Endothelial cell of umbilical vein (primary cell): ENCODE measurements around the gene HIP1. TPM values are rescaled to one million over a fixed set of nuclear protein-coding genes. Genes with fewer than 3 reads are reported as not detected.
A peak's percentile ranks its signal among the peaks of the same experiment; 100 is the strongest.
"Not testable (repeated sequence)": the region's sequence is repeated elsewhere in the genome, so short reads cannot be mapped to it uniquely, and the experiment has no call there.

Experiments used
- BruUV-seq: library from RNA; stranded (reverse); fragments of 400-500 nt; replicated peaks from 2 replicates; lab custom pipeline; 2021; lab: Mats Ljungman, UMichigan
- CTCF ChIA-PET: fragments of 300-600, 350-600 bp; sonication (Branson Sonifier 250); formaldehyde crosslinking; loops from one replicate; lab custom pipeline; 2021; ENCODE audit warnings: antibody characterized with exemption, inconsistent platforms; lab: Charles Lee
- POLR2A ChIA-PET: fragments of 300-600, 350-600 bp; sonication (Branson Sonifier 250); formaldehyde crosslinking; loops from one replicate; lab custom pipeline; 2021; ENCODE audit warnings: antibody characterized with exemption, inconsistent platforms; lab: Charles Lee
- DNase-seq: peaks from one replicate; pipeline ENCODE4 v3.0.0-alpha.2; 2011; ENCODE audit warnings: low read depth, low spot score
- FAIRE-seq: peaks from 2 replicates; lab custom pipeline; 2011; peaks lifted over from hg19 to GRCh38; lab: Jason Lieb, UNC
- H2AFZ ChIP-seq: 2 replicates; pipeline ENCODE4 v1.6.0; 2012; ENCODE audit warnings: low read depth, low read length, control low read depth, inconsistent platforms
- H3K27ac ChIP-seq: 2 replicates; pipeline ENCODE4 v1.5.1; 2011; ENCODE audit warnings: low read depth, mild to moderate bottlenecking, control low read depth, low read length, moderate library complexity; ENCODE audit not compliant: insufficient read depth
- H3K27me3 ChIP-seq, 2 experiments: 2 replicates each; pipeline versions ENCODE4 v1.6.0 to v1.6.1; 2011; ENCODE audit warnings: low read length in 2 of 2, mixed read lengths in 1 of 2; ENCODE audit not compliant: control insufficient read depth in 2 of 2, insufficient read depth in 2 of 2
- H3K36me3 ChIP-seq, 2 experiments: 2 replicates in 1 of 2; 3 replicates in 1 of 2; pipeline ENCODE4 v1.5.1; 2011; ENCODE audit warnings: low read length in 2 of 2, mild to moderate bottlenecking in 1 of 2, moderate library complexity in 1 of 2; ENCODE audit not compliant: control insufficient read depth in 2 of 2, insufficient read depth in 2 of 2; ENCODE audit errors: extremely low read depth in 1 of 2
- H3K4me1 ChIP-seq: 3 replicates; pipeline ENCODE4 v1.5.1; 2011; ENCODE audit warnings: mild to moderate bottlenecking, low read length; ENCODE audit not compliant: control insufficient read depth, insufficient read depth; ENCODE audit errors: extremely low read depth
- H3K4me2 ChIP-seq: 2 replicates; pipeline ENCODE4 v1.6.1; 2011; ENCODE audit warnings: low read length, control low read depth, mixed read lengths; ENCODE audit not compliant: insufficient read depth
- H3K4me3 ChIP-seq, 3 experiments: fragments of 200-600 bp in 1 of 3; sonication (generic), shearing (Covaris generic) in 1 of 3; replicated peaks in 1 of 3; 2 replicates each; pipeline ENCODE4 v1.5.1; 2011 to 2016; ENCODE audit warnings: control low read depth in 3 of 3, low read length in 3 of 3, mild to moderate bottlenecking in 2 of 3, inconsistent platforms in 1 of 3, low read depth in 1 of 3, moderate library complexity in 1 of 3; ENCODE audit not compliant: insufficient read depth in 1 of 3
- H3K79me2 ChIP-seq: 2 replicates; pipeline ENCODE4 v1.6.0; 2012; ENCODE audit warnings: low read length, inconsistent platforms; ENCODE audit not compliant: control insufficient read depth, insufficient read depth
- H3K9ac ChIP-seq: replicated peaks from 2 replicates; pipeline ENCODE3; 2011; ENCODE audit warnings: low read length, control low read depth; ENCODE audit not compliant: insufficient read depth; ENCODE audit errors: extremely low read depth
- H3K9me1 ChIP-seq: replicated peaks from 3 replicates; pipeline ENCODE4 v1.6.0; 2011; ENCODE audit warnings: mild to moderate bottlenecking, low read length; ENCODE audit not compliant: control insufficient read depth, insufficient read depth; ENCODE audit errors: extremely low read depth
- H3K9me3 ChIP-seq: replicated peaks from 2 replicates; pipeline ENCODE4 v1.5.1; 2012; ENCODE audit warnings: low read length, inconsistent platforms; ENCODE audit not compliant: control insufficient read depth, insufficient read depth
- H4K20me1 ChIP-seq: replicated peaks from 2 replicates; pipeline ENCODE3; 2011; ENCODE audit warnings: mild to moderate bottlenecking, low read length; ENCODE audit not compliant: control insufficient read depth, insufficient read depth; ENCODE audit errors: extremely low read depth
- MYC ChIP-seq: IDR thresholded peaks from one replicate; pipeline ENCODE4 v1.6.1; 2011; ENCODE audit warnings: mild to moderate bottlenecking, low read depth, low read length
- POLR2A ChIP-seq: IDR thresholded peaks from 2 replicates; pipeline ENCODE4 v1.6.1; 2012; ENCODE audit warnings: low read depth, mild to moderate bottlenecking, control low read depth, low read length
- POLR2AphosphoS5 ChIP-seq: IDR thresholded peaks from 2 replicates; pipeline ENCODE4 v1.6.1; 2012; ENCODE audit warnings: low read depth, mild to moderate bottlenecking, control low read depth, low read length, moderate library complexity; ENCODE audit not compliant: insufficient read depth
- dilution Hi-C: fragments of 300-500 bp; cut with MboI; formaldehyde crosslinking; loops from one replicate; pipeline ENCODE4 v1.15.0; 2019; ENCODE audit warnings: low sequenced_read_pairs; ENCODE audit not compliant: extremely low pct_ligation_motif_present
- intact Hi-C: fragments of 100-400 bp; cut with micrococcal nuclease; formaldehyde crosslinking; loops from one replicate; pipeline ENCODE4 v1.10.0; 2022
- polyA plus RNA-seq, 4 experiments: library from polyadenylated mRNA; depleted of rRNA in 3 of 4; stranded (reverse) in 3 of 4; unstranded in 1 of 4; fragments of >200 nt; gene quantifications; 2 replicates each; pipeline versions ENCODE4 v1.2.1 to v1.2.3, GENCODE V29; 2011 to 2012; ENCODE audit warnings: missing spikeins in 1 of 4
- small RNA-seq: library from RNA; depleted of rRNA; stranded (forward); fragments of <200 nt; gene quantifications from one replicate; pipeline ENCODE3, GENCODE V24; 2012; ENCODE audit warnings: low replicate concordance, low read depth; ENCODE audit not compliant: insufficient read depth, insufficient read length
- total RNA-seq: library from RNA; stranded (reverse); gene quantifications from 2 replicates; pipeline ENCODE4 v1.2.3, GENCODE V29; 2021

Gene HIP1
- total and polyA plus RNA-seq, 2 donors (not counting 3 experiments of a cell fraction or from before 2014, with no cell fraction given) = 23.7 to 47.6 TPM

DNA sequence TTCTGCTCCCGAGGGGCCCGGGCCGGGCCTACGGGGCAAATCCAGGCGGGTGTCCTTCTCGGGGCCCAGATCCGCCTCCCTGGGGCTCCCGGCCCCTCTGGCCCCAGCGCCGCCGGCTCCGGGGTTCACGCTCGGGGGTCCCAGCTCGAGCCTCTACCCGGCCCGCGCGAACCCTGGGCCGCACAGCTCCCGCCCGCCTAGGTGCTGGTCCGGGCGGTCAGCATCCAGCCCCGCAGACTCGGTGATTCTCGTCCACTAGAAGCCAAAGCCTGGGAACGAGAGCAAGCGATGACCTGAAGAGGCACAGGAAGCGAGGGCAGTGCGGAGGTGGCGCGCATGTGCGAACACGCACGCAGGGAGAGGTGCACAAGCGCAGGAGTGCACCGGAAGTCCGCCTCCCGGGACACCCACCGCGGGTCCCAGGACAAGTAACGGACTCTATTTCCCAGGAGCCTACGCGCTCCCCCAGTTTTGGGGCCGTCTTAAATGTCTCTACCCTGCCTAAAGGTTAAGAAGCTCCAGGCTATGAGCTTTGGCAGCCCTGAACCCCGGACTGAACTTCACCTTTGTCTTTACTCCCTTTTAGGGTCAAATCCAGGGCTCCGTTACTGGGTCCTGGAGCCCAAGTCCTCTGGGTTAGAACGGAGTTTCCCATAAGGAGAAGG is 252.6 kb downstream of the HIP1 start, which contains the start of gene POM121C:
TSS of gene POM121C (minus strand) at position 321 of the 665 bp plus-strand sequence. CDS start 44,803 bp downstream, outside the sequence.
- dilution Hi-C loops, H3K36me3 ChIP-seq, intact Hi-C loops, BruUV-seq, H3K9me3 ChIP-seq, H4K20me1 ChIP-seq, H3K9me1 ChIP-seq, H3K27me3 ChIP-seq, H3K4me1 ChIP-seq, H3K79me2 ChIP-seq, CTCF ChIA-PET, POLR2A ChIA-PET: not testable (repeated sequence)
- peak within 1 kb of the TSS; percentile 42 for H3K9ac ChIP-seq
- H2AFZ ChIP-seq = peak within 1 kb of the TSS; percentile 76
- H3K4me2 ChIP-seq = peak within 1 kb of the TSS; percentile 81
- peak within 1 kb of the TSS; percentile 62 to 90 (median 63) for H3K4me3 ChIP-seq
- DNase-seq = peak; percentile 68
- H3K27ac ChIP-seq = peak within 1 kb of the TSS; percentile 1
- peak; percentile 19 for TF ChIP-seq MYC
- TF ChIP-seq POLR2AphosphoS5 = peak; percentile 61
- TF ChIP-seq POLR2A = peak; percentile 70
- peak; percentile 4 for FAIRE-seq

DNA sequence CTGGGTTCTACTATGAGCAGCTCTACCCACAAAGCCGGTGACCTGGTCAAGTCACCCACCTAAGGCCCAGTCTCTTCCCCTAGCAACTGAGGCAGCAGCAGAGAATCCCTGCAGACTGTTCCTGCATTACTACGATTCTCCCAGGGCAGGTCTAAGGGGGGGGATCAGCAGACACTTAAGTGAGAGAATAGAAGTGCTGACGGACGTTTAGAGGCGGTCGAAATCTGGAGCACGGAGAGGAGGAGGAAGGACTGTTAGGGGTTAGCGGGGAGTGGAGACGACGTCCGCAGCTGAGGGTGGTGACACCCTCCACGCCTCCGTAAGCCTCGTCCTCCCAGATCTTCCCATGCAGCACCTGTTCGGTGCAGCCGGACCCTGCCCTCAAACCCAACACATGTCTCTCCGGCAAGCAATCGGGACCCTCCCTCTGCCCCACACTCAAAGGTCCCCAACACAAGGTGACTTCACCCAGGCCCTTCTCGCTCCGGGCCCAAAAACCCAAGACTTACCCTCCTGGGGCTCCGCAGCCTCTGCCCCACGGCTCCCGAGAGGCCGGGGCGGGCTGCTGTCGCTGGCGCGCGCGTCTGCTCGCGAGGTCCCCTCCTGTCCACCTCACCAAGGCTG is 253.3 kb downstream of the HIP1 start:
- BruUV-seq, H3K9me3 ChIP-seq, intact Hi-C loops, CTCF ChIA-PET, dilution Hi-C loops, H4K20me1 ChIP-seq, H3K4me1 ChIP-seq, H3K79me2 ChIP-seq, FAIRE-seq, H3K36me3 ChIP-seq, POLR2A ChIA-PET, H3K27me3 ChIP-seq, H3K9ac ChIP-seq, H3K9me1 ChIP-seq, H3K27ac ChIP-seq, H2AFZ ChIP-seq: not testable (repeated sequence)
- Histone ChIP-seq H3K4me3 (peak overlapping the region in 2 of 3 experiments; percentile 62 to 90), H3K4me2 (peak overlapping the region; percentile 81)
- DNase-seq = peak; percentile 16

Small RNAs within 50 kb of the gene (small RNA-seq; reads per million reads assigned to genes)
- gene AC211429.1 (not detected), gene RF00019 (not detected)

Other genes with a start within 250 kb of the HIP1 start
- 0.16 TPM in 1 of 2 replicates, not detected in the other for gene SPDYE5, start 246.6 kb downstream of the HIP1 start, total RNA-seq
- gene SPDYE5, start 246.6 kb downstream of the HIP1 start, polyA plus RNA-seq = 0.05 TPM in 1 of 2 replicates, not detected in the other
- gene CCL26, start 33.3 kb upstream of the HIP1 start, total RNA-seq = not detected in 2 replicates
- gene CCL26, start 33.3 kb upstream of the HIP1 start, polyA plus RNA-seq = not detected in 2 replicates
- gene CCL24, start 74.9 kb upstream of the HIP1 start, total RNA-seq = not detected in 2 replicates
- not detected in 2 replicates for gene CCL24, start 74.9 kb upstream of the HIP1 start, polyA plus RNA-seq
- gene RHBDD2, start 140.1 kb upstream of the HIP1 start, total RNA-seq = 36.7 and 44.6 TPM in 2 replicates
- gene RHBDD2, start 140.1 kb upstream of the HIP1 start, polyA plus RNA-seq = 99.2 and 125 TPM in 2 replicates
- gene POR, start 176.2 kb upstream of the HIP1 start, total RNA-seq = 71.9 and 73.6 TPM in 2 replicates
- 59.5 and 78.2 TPM in 2 replicates for gene POR, start 176.2 kb upstream of the HIP1 start, polyA plus RNA-seq